Testis (tissue), 2 donors: Measurements from ENCODE around the gene SAMD4B.

ENCODE experiments used
- POLR2A ChIP-seq: fragments of 450-650 bp; IDR thresholded peaks from one replicate; pipeline ENCODE4 v1.6.1; 2017; ENCODE audit warnings: antibody characterized with exemption, mild to moderate bottlenecking, moderate library complexity
- TF ChIP-seq, protein P1 (sequence below), 3 experiments: fragments of 450-650 bp in 2 of 3; fragments of 200-600 bp in 1 of 3; sonication (generic) in 1 of 3; IDR thresholded peaks; one replicate each; pipeline ENCODE4 v1.5.1; 2016 to 2019; ENCODE audit warnings: antibody characterized with exemption in 3 of 3, mild to moderate bottlenecking in 2 of 3, moderate library complexity in 1 of 3

GRCh38 chr19:39419003-39419402, 76.8 kb downstream of the SAMD4B start:
- no peak for TF ChIP-seq POLR2A
- TF ChIP-seq, protein P1, sequence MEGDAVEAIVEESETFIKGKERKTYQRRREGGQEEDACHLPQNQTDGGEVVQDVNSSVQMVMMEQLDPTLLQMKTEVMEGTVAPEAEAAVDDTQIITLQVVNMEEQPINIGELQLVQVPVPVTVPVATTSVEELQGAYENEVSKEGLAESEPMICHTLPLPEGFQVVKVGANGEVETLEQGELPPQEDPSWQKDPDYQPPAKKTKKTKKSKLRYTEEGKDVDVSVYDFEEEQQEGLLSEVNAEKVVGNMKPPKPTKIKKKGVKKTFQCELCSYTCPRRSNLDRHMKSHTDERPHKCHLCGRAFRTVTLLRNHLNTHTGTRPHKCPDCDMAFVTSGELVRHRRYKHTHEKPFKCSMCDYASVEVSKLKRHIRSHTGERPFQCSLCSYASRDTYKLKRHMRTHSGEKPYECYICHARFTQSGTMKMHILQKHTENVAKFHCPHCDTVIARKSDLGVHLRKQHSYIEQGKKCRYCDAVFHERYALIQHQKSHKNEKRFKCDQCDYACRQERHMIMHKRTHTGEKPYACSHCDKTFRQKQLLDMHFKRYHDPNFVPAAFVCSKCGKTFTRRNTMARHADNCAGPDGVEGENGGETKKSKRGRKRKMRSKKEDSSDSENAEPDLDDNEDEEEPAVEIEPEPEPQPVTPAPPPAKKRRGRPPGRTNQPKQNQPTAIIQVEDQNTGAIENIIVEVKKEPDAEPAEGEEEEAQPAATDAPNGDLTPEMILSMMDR (IDR thresholded peaks at IDR 0.05) = no peak
